Right lobe of liver (tissue), 6 donors: ENCODE data around the gene CDKL5. TPM values are rescaled to one million over a fixed set of nuclear protein-coding genes. Genes with fewer than 3 reads are reported as not detected.

Experiments
- ATAC-seq, 4 donors: fragments of 200-7000 bp; cut with Tn5 transposase; one replicate each; pipeline ENCODE4 v1.9.1; 2020; ENCODE audit warnings: mild to moderate bottlenecking in 4 of 4, moderate library complexity in 4 of 4
- DNase-seq, 3 donors: peaks; one replicate each; pipeline ENCODE4 v3.0.0-alpha.2; 2020
- H3K27ac ChIP-seq, 3 donors: fragments of 200-600 bp; one replicate each; pipeline ENCODE4 v1.8.0; 2022
- H3K27me3 ChIP-seq, 2 donors: fragments of 200-600 bp; one replicate each; pipeline ENCODE4 v1.8.0; 2022
- H3K36me3 ChIP-seq, 4 donors: fragments of 200-600 bp; sonication (generic) in 1 of 4; one replicate each; pipeline versions ENCODE4 v1.5.1 to v1.8.0; 2017 to 2022; ENCODE audit warnings: control low read depth in 1 of 4
- H3K4me1 ChIP-seq, 4 donors: fragments of 200-600 bp; sonication (generic) in 1 of 4; one replicate each; pipeline versions ENCODE4 v1.5.1 to v1.8.0; 2017 to 2022; ENCODE audit warnings: control low read depth in 1 of 4
- H3K4me3 ChIP-seq, 3 donors: fragments of 200-600 bp; one replicate each; pipeline ENCODE4 v1.8.0; 2022
- H3K9me3 ChIP-seq, 4 donors: fragments of 200-600 bp; sonication (generic) in 1 of 4; one replicate each; pipeline versions ENCODE4 v1.5.1 to v1.8.0; 2017 to 2022; ENCODE audit warnings: control low read depth in 1 of 4
- CTCF ChIP-seq, 4 donors: fragments of 200-600 bp in 3 of 4; fragments of 450-650 bp in 1 of 4; IDR thresholded peaks; one replicate each; pipeline versions ENCODE4 v1.5.1 to v1.8.0; 2016 to 2022; ENCODE audit warnings: antibody characterized with exemption in 4 of 4, mild to moderate bottlenecking in 2 of 4
- POLR2A ChIP-seq: fragments of 450-650 bp; IDR thresholded peaks from one replicate; pipeline ENCODE4 v1.6.1; 2017; ENCODE audit warnings: antibody characterized with exemption, mild to moderate bottlenecking
- WGBS: methylation state at CpG from one replicate; pipeline ENCODE4 v1.1.6; 2018; ENCODE audit warnings: low coverage, low lambda C conversion rate; ENCODE audit not compliant: insufficient coverage; ENCODE audit errors: missing lambda C conversion rate; 5-methylcytosine and 5-hydroxymethylcytosine counted together
- intact Hi-C, 2 donors: fragments of 100-400 bp; cut with DNase I; formaldehyde crosslinking; loops; one replicate each; pipeline versions ENCODE4 v1.11.2 to v1.14.1; 2022
- total RNA-seq, 6 experiments: library from RNA; depleted of rRNA in 2 of 6; stranded (reverse); fragments of >200 nt in 2 of 6; fragmentation: NEBNext Ultra II Directional in 3 of 6; extraction: Animal tissue kit (Norgen Biotek cat#: 25700) in 3 of 6; gene quantifications; one replicate each; pipeline versions ENCODE4 v1.1.0 to v1.2.4, GENCODE V29; 2016 to 2023
- donor health status: DM: no; HTN: yes; CAD: no.
- donor health status: DM: no; HTN: no; CAD: no.
- donor health status: DM: no; HTN: no; CAD: no.
- donor health status: DM: no; HTN: yes; CAD: no.
- donor health status: DM: no; HTN: yes; CAD: no.

Gene CDKL5
- total RNA-seq, 6 experiments from 2014 or later = 1.7 to 3.1 (median 2.4) TPM

- H3K27ac ChIP-seq = no peak overlapping the region
- intact Hi-C loops = no loop called here
- DNase-seq (no peak), ATAC-seq (no peak)
- H3K4me1 ChIP-seq = no peaks in the 10 kb centered on the region
- H3K4me3 ChIP-seq = no peak overlapping the region
- no peaks in the 10 kb centered on the region for H3K9me3 ChIP-seq
- no peaks in the 10 kb centered on the region for H3K27me3 ChIP-seq
- TF ChIP-seq POLR2A = no peak
- TF ChIP-seq CTCF (IDR thresholded peaks at IDR 0.05) = no peak
- no peaks in the 10 kb centered on the region for H3K36me3 ChIP-seq
Observed at GRCh38 chrX:18415386-18415785, 10.0 kb upstream of the CDKL5 start.

DNA sequence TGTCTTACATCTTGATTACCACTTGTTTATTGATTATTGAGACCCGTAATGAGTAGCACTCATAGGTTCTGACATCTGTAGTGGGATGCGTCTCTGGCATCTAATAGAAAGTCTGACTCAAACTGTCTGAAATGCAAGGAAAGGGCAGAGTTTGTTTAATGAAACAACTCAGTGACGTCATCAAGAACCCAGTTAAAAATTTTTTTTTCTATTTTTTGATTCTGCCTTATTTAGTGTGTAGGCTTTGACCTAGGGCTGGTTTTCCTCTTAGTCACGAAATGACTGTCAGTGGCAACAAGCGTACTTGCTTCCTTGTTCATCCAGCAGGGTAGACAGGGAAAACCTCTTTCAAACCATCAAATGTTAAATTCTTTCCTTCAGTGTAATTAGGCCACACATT lies 3.1 kb upstream of the CDKL5 start:
- DNase-seq (no peak), ATAC-seq (no peak)
- Histone ChIP-seq H3K9me3 (no peaks in the 10 kb centered on the region), H3K36me3 (no peaks in the 10 kb centered on the region), H3K27me3 (no peaks in the 10 kb centered on the region), H3K27ac (no peak overlapping the region), H3K4me3 (no peak overlapping the region), H3K4me1 (no peaks in the 10 kb centered on the region)
- intact Hi-C loops = no loop called here
- WGBS = 54% methylated on average over 5 of the region's 5 CpGs
- TF ChIP-seq CTCF (IDR thresholded peaks at IDR 0.05) (no peak), POLR2A (no peak)

GRCh38 chrX:18422886-18423285 lies 2.5 kb upstream of the CDKL5 start:
- WGBS = 52% methylated on average over 4 of the region's 4 CpGs
- intact Hi-C loops = no loop called here

GRCh38 chrX:18424482-18425198 lies 768 bp upstream of the CDKL5 start:
- H3K27me3 ChIP-seq = no peaks in the 10 kb centered on the region
- H3K27ac ChIP-seq = no peak overlapping the region
- H3K4me1 ChIP-seq = no peaks in the 10 kb centered on the region
- peak in 3 of 4 donors; percentile 2 to 16 (median 14) for ATAC-seq
- H3K9me3 ChIP-seq = no peaks in the 10 kb centered on the region
- H3K36me3 ChIP-seq = no peaks in the 10 kb centered on the region
- 16% methylated on average over 20 of the region's 28 CpGs for WGBS
- intact Hi-C loops = no loop called here
- TF ChIP-seq POLR2A (no peak), CTCF (IDR thresholded peaks at IDR 0.05) (no peak)
- peak in 1 of 3 donors; percentile 22 for DNase-seq
- H3K4me3 ChIP-seq = peak overlapping the region; percentile 43 to 72 (median 53)

More at GRCh38 chrX:18422886-18423285, 2.5 kb upstream of the CDKL5 start:
- Histone ChIP-seq H3K27me3 (no peaks in the 10 kb centered on the region), H3K4me3 (no peak overlapping the region), H3K36me3 (no peaks in the 10 kb centered on the region), H3K27ac (no peak overlapping the region), H3K4me1 (no peaks in the 10 kb centered on the region), H3K9me3 (no peaks in the 10 kb centered on the region)
- ATAC-seq (no peak), DNase-seq (no peak)
- no peak for TF ChIP-seq POLR2A
- TF ChIP-seq CTCF (IDR thresholded peaks at IDR 0.05) = no peak

GRCh38 chrX:18426004-18426320 lies 554 bp downstream of the CDKL5 start:
- 6% methylated on average over 3 of the region's 40 CpGs for WGBS
- no peak for DNase-seq
- TF ChIP-seq POLR2A (no peak), CTCF (IDR thresholded peaks at IDR 0.05) (no peak)
- Histone ChIP-seq H3K27me3 (no peaks in the 10 kb centered on the region), H3K4me3 (peak overlapping the region; percentile 61 to 72 (median 65)), H3K4me1 (no peaks in the 10 kb centered on the region), H3K27ac (peak overlapping the region in 2 of 3 donors; percentile 50 to 62), H3K36me3 (no peaks in the 10 kb centered on the region), H3K9me3 (no peaks in the 10 kb centered on the region)
- no peak for ATAC-seq
- intact Hi-C loops = no loop called here
